Measurements from ENCODE around the gene TBX1.

Gene TBX1

DNA sequence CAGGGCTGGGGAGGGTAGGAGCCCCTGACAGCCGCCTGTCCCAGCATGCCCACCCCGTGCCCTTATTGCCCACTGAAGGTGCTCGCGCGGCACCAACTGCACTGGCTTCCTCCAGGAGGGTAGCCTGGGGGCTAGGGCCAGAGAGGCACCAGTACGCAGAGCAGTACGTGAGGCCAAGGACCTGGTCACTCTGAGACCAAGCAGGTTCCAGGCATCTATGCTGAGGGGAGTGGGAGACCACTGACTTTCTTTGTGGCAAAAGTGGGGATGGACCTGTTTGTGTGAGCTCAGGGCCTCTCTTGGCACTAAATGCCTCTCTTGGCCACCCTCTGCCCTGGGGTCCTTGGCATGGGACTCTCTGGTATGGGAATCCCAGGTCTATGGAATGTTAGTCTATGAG, 26.4 kb upstream of the TBX1 start:
- no peak for TF ChIP-seq EZH2phosphoT487 (conservative IDR thresholded peaks at IDR 0.05; ENCODE audit: low read length)
- TF ChIP-seq, protein P1, sequence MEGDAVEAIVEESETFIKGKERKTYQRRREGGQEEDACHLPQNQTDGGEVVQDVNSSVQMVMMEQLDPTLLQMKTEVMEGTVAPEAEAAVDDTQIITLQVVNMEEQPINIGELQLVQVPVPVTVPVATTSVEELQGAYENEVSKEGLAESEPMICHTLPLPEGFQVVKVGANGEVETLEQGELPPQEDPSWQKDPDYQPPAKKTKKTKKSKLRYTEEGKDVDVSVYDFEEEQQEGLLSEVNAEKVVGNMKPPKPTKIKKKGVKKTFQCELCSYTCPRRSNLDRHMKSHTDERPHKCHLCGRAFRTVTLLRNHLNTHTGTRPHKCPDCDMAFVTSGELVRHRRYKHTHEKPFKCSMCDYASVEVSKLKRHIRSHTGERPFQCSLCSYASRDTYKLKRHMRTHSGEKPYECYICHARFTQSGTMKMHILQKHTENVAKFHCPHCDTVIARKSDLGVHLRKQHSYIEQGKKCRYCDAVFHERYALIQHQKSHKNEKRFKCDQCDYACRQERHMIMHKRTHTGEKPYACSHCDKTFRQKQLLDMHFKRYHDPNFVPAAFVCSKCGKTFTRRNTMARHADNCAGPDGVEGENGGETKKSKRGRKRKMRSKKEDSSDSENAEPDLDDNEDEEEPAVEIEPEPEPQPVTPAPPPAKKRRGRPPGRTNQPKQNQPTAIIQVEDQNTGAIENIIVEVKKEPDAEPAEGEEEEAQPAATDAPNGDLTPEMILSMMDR (IDR thresholded peaks at IDR 0.05; ENCODE audit: insufficient read depth, low read length, poor library complexity, severe bottlenecking) = no peak
- no peak overlapping the region for H3K27ac ChIP-seq (ENCODE audit: low read depth, low read length)
- H3K9me2 ChIP-seq (replicated peaks; ENCODE audit: insufficient read depth, low read length) = no peaks in the 10 kb centered on the region
- H3K9ac ChIP-seq (ENCODE audit: low read length) = no peak overlapping the region
- no peaks in the 10 kb centered on the region for H3K79me2 ChIP-seq (ENCODE audit: insufficient read depth, low read length)
- no peaks in the 10 kb centered on the region for H3F3A ChIP-seq (ENCODE audit: insufficient read depth)
- H3K27me3 ChIP-seq (ENCODE audit: low read length) = no peaks in the 10 kb centered on the region
- H3K36me3 ChIP-seq (ENCODE audit: low read length) = no peaks in the 10 kb centered on the region
- H3K9me3 ChIP-seq (ENCODE audit: insufficient read depth, low read length) = no peaks in the 10 kb centered on the region
- no peak overlapping the region for H2AFZ ChIP-seq (ENCODE audit: low read depth, low read length, severe bottlenecking)
- H3K4me3 ChIP-seq (ENCODE audit: insufficient read depth, low read length, poor library complexity, severe bottlenecking) = no peak overlapping the region
- no peaks in the 10 kb centered on the region for H4K20me1 ChIP-seq (ENCODE audit: low read depth, low read length)
- H3K4me2 ChIP-seq (ENCODE audit: low read depth, low read length, poor library complexity, severe bottlenecking) = no peak overlapping the region

- Histone ChIP-seq H3K79me2 (ENCODE audit: insufficient read depth, low read length) (no peaks in the 10 kb centered on the region), H3F3A (ENCODE audit: insufficient read depth) (no peaks in the 10 kb centered on the region), H3K9ac (ENCODE audit: low read length) (no peak overlapping the region), H3K4me3 (ENCODE audit: insufficient read depth, low read length, poor library complexity, severe bottlenecking) (no peak overlapping the region), H2AFZ (ENCODE audit: low read depth, low read length, severe bottlenecking) (no peak overlapping the region), H3K27me3 (ENCODE audit: low read length) (no peaks in the 10 kb centered on the region), H3K4me2 (ENCODE audit: low read depth, low read length, poor library complexity, severe bottlenecking) (no peak overlapping the region), H3K9me3 (ENCODE audit: insufficient read depth, low read length) (no peaks in the 10 kb centered on the region), H3K27ac (ENCODE audit: low read depth, low read length) (no peak overlapping the region), H3K36me3 (ENCODE audit: low read length) (no peaks in the 10 kb centered on the region), H3K9me2 (replicated peaks; ENCODE audit: insufficient read depth, low read length) (no peaks in the 10 kb centered on the region), H4K20me1 (ENCODE audit: low read depth, low read length) (no peaks in the 10 kb centered on the region)
- TF ChIP-seq, protein P1 (IDR thresholded peaks at IDR 0.05; ENCODE audit: insufficient read depth, low read length, poor library complexity, severe bottlenecking) = no peak
- TF ChIP-seq EZH2phosphoT487 (conservative IDR thresholded peaks at IDR 0.05; ENCODE audit: low read length) = no peak
Observed at GRCh38 chr22:19734837-19735382, 25.7 kb upstream of the TBX1 start.

- no peaks in the 10 kb centered on the region for H3K79me2 ChIP-seq (ENCODE audit: insufficient read depth, low read length)
- H3K36me3 ChIP-seq (ENCODE audit: low read length) = no peaks in the 10 kb centered on the region
- no peaks in the 10 kb centered on the region for H3F3A ChIP-seq (ENCODE audit: insufficient read depth)
- no peaks in the 10 kb centered on the region for H3K27me3 ChIP-seq (ENCODE audit: low read length)
- no peaks in the 10 kb centered on the region for H3K9me2 ChIP-seq (replicated peaks; ENCODE audit: insufficient read depth, low read length)
- no peak overlapping the region for H3K4me3 ChIP-seq (ENCODE audit: insufficient read depth, low read length, poor library complexity, severe bottlenecking)
- no peak for TF ChIP-seq EZH2phosphoT487 (conservative IDR thresholded peaks at IDR 0.05; ENCODE audit: low read length)
- TF ChIP-seq, protein P1 (IDR thresholded peaks at IDR 0.05; ENCODE audit: insufficient read depth, low read length, poor library complexity, severe bottlenecking) = no peak
- no peaks in the 10 kb centered on the region for H3K9me3 ChIP-seq (ENCODE audit: insufficient read depth, low read length)
- H2AFZ ChIP-seq (ENCODE audit: low read depth, low read length, severe bottlenecking) = no peak overlapping the region
- no peak overlapping the region for H3K4me2 ChIP-seq (ENCODE audit: low read depth, low read length, poor library complexity, severe bottlenecking)
- no peak overlapping the region for H3K27ac ChIP-seq (ENCODE audit: low read depth, low read length)
- no peak overlapping the region for H3K9ac ChIP-seq (ENCODE audit: low read length)
- H4K20me1 ChIP-seq (ENCODE audit: low read depth, low read length) = no peaks in the 10 kb centered on the region
Observed at GRCh38 chr22:19735665-19736510, 24.7 kb upstream of the TBX1 start.
